Measurements from ENCODE around the gene INPP5B.

The INPP5B gene

GRCh38 chr1:37831809-37832208 is 115.0 kb downstream of the INPP5B start:
- Histone ChIP-seq H3K79me2 (ENCODE audit: low read length) (no peaks in the 10 kb centered on the region), H3K4me1 (ENCODE audit: low read length) (no peaks in the 10 kb centered on the region), H3K9ac (ENCODE audit: low read length) (no peak overlapping the region), H4K20me1 (ENCODE audit: insufficient read depth, low read length) (no peaks in the 10 kb centered on the region), H2AFZ (ENCODE audit: low read depth, low read length) (no peak overlapping the region), H3K36me3 (replicated peaks; ENCODE audit: low read depth, low read length) (peaks cover 9% of the 10 kb centered on the region), H3K27me3 (ENCODE audit: low read depth, low read length) (no peaks in the 10 kb centered on the region), H3K9me3 (ENCODE audit: insufficient read depth, low read length) (no peaks in the 10 kb centered on the region), H3K4me2 (ENCODE audit: low read length) (no peak overlapping the region), H3K27ac (ENCODE audit: low read length) (no peak overlapping the region), H3K4me3 (ENCODE audit: low read length) (no peak overlapping the region)
- TF ChIP-seq CTCF (IDR thresholded peaks at IDR 0.05; ENCODE audit: low read depth, low read length) (no peak), EZH2phosphoT487 (IDR thresholded peaks at IDR 0.05; ENCODE audit: low read depth) (no peak)

GRCh38 chr1:37831109-37831508 is 115.7 kb downstream of the INPP5B start:
- H3K9me3 ChIP-seq (ENCODE audit: insufficient read depth, low read length): no peaks in the 10 kb centered on the region
- no peaks in the 10 kb centered on the region for H4K20me1 ChIP-seq (ENCODE audit: insufficient read depth, low read length)
- no peaks in the 10 kb centered on the region for H3K4me1 ChIP-seq (ENCODE audit: low read length)
- peaks cover 9% of the 10 kb centered on the region for H3K36me3 ChIP-seq (replicated peaks; ENCODE audit: low read depth, low read length)
- no peaks in the 10 kb centered on the region for H3K79me2 ChIP-seq (ENCODE audit: low read length)
- H3K27ac ChIP-seq (ENCODE audit: low read length): no peak overlapping the region
- no peak for TF ChIP-seq CTCF (IDR thresholded peaks at IDR 0.05; ENCODE audit: low read depth, low read length)
- TF ChIP-seq EZH2phosphoT487 (IDR thresholded peaks at IDR 0.05; ENCODE audit: low read depth): no peak
- H3K9ac ChIP-seq (ENCODE audit: low read length): no peak overlapping the region
- no peak overlapping the region for H3K4me3 ChIP-seq (ENCODE audit: low read length)
- H3K27me3 ChIP-seq (ENCODE audit: low read depth, low read length): no peaks in the 10 kb centered on the region
- H3K4me2 ChIP-seq (ENCODE audit: low read length): no peak overlapping the region
- no peak overlapping the region for H2AFZ ChIP-seq (ENCODE audit: low read depth, low read length)

DNA sequence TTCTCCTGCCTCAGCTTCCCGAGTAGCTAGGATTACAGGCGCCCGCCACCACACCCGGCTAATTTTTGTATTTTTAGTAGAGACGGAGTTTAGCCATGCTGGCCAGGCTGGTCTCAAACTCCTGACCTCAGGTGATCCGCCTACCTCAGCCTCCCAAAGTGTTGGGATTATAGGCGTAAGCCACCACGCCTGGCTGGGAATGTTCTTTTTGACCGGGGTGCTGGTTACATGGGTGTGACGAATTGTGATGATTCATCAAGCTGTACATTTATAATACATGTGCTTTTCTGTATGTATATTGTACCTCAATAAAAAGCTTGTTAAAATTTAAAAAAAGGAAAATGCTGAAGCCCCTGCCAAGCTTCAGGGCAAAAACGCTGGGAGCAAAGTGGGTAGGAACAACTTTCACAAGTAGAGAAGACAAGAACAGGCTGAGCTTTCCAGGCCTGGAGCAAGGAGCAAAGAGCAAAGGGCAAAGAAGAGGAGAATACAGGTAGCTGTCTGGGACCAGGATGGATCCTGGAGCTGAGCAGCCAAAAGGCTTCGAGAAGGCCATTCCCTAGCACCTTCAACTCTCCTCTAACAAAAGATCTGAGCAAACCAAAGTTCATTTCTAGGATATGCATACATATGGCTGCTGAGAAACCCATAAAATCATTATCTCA is 118.3 kb downstream of the INPP5B start:
- Histone ChIP-seq H3K36me3 (replicated peaks; ENCODE audit: low read depth, low read length) (peaks cover 5% of the 10 kb centered on the region), H3K4me1 (ENCODE audit: low read length) (no peaks in the 10 kb centered on the region)
- no peak for TF ChIP-seq CTCF (IDR thresholded peaks at IDR 0.05; ENCODE audit: low read depth, low read length)
- TF ChIP-seq EZH2phosphoT487 (IDR thresholded peaks at IDR 0.05; ENCODE audit: low read depth): no peak

GRCh38 chr1:37825506-37825905 is 121.3 kb downstream of the INPP5B start:
- Histone ChIP-seq H4K20me1 (ENCODE audit: insufficient read depth, low read length) (no peaks in the 10 kb centered on the region), H2AFZ (ENCODE audit: low read depth, low read length) (no peak overlapping the region), H3K79me2 (ENCODE audit: low read length) (no peaks in the 10 kb centered on the region), H3K4me2 (ENCODE audit: low read length) (no peak overlapping the region), H3K36me3 (replicated peaks; ENCODE audit: low read depth, low read length) (peaks cover 16% of the 10 kb centered on the region), H3K4me1 (ENCODE audit: low read length) (peaks cover 7% of the 10 kb centered on the region), H3K9ac (ENCODE audit: low read length) (no peak overlapping the region), H3K27ac (ENCODE audit: low read length) (no peak overlapping the region), H3K27me3 (ENCODE audit: low read depth, low read length) (no peaks in the 10 kb centered on the region), H3K9me3 (ENCODE audit: insufficient read depth, low read length) (no peaks in the 10 kb centered on the region), H3K4me3 (ENCODE audit: low read length) (no peak overlapping the region)
- TF ChIP-seq CTCF (IDR thresholded peaks at IDR 0.05; ENCODE audit: low read depth, low read length) (no peak), EZH2phosphoT487 (IDR thresholded peaks at IDR 0.05; ENCODE audit: low read depth) (no peak)

More for the DNA sequence above, 118.3 kb downstream of the INPP5B start:
- Histone ChIP-seq H3K27me3 (ENCODE audit: low read depth, low read length) (no peaks in the 10 kb centered on the region), H3K9me3 (ENCODE audit: insufficient read depth, low read length) (no peaks in the 10 kb centered on the region), H4K20me1 (ENCODE audit: insufficient read depth, low read length) (no peaks in the 10 kb centered on the region), H3K4me3 (ENCODE audit: low read length) (no peak overlapping the region), H2AFZ (ENCODE audit: low read depth, low read length) (no peak overlapping the region), H3K79me2 (ENCODE audit: low read length) (no peaks in the 10 kb centered on the region), H3K9ac (ENCODE audit: low read length) (no peak overlapping the region), H3K27ac (ENCODE audit: low read length) (no peak overlapping the region), H3K4me2 (ENCODE audit: low read length) (no peak overlapping the region)
